GM18909 (cell line): Measurements from ENCODE around the gene CAMK2A.

Experiments
- ATAC-seq: cut with Tn5 transposase; IDR thresholded peaks from one replicate; pipeline ENCODE4 v1.9.1; 2021; ENCODE audit warnings: mild to moderate bottlenecking; ENCODE audit not compliant: unreplicated experiment, poor library complexity

The CAMK2A gene

GRCh38 chr5:150178262-150178661, 111.3 kb downstream of the CAMK2A start:
- peak; percentile 58 for ATAC-seq

GRCh38 chr5:150177721-150178120, 111.9 kb downstream of the CAMK2A start:
- ATAC-seq = no peak

DNA sequence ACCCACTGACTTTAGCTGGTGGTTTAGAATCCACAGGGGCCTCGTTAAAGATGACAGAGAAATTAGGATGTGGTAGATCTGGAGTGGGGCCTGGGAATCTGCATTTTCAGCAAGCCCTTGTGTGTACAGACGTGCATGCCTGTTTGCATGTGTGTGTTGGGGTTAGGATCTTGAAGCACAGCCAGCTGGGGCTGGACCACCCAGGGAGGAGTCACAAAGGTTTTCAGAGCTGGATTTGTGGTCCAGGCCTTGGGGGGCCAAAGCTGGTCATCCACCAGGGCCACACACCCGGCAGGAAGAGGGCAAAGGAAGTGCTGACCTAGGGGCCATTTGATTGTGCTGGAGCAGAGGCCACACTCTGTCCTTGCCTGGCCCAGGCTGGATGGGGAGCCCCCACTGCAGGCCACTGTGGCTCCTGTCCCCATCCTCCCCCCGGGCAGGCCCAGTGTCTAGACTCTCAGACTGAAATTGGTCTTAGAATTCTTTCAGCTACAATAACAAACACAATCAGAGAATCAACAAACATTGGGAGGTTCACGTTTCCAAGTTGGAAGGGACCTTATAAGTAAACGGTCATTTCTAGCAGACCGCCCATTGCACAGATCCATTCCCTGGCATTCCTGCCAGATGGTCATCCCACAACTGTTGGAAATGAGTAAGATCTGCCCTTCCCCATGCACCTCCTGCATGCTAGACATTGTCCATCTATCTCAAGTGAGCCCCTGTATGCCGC, 112.7 kb downstream of the CAMK2A start:
- ATAC-seq = no peak

DNA sequence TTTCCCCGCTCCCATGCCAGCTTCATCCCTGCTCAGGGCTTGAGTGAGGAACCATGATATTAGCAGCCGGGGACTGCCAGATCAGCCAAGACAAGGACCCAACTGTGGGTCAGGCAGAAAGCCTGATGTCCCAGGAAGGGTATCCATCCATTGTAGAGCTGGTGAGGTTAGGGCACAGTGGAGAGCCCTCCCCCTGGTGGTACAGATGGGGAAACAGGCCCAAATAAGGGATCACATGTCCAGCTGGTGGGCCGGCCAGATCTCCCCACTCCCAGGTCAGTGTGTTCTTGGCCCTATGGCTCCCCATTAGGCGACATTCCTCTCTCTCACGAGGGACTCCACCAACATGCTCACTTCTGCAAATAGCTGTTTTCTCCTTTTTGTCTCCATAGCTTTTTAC, 114.0 kb downstream of the CAMK2A start:
- ATAC-seq = no peak

- no peak for ATAC-seq
Measured at GRCh38 chr5:150175076-150175475, 114.5 kb downstream of the CAMK2A start.

GRCh38 chr5:150174285-150174684, 115.3 kb downstream of the CAMK2A start:
- ATAC-seq = no peak

- no peak for ATAC-seq
Measured at GRCh38 chr5:150173161-150173560, 116.4 kb downstream of the CAMK2A start.

- ATAC-seq = no peak
Measured at GRCh38 chr5:150172556-150172955, 117.0 kb downstream of the CAMK2A start.

GRCh38 chr5:150172145-150172544, 117.4 kb downstream of the CAMK2A start:
- no peak for ATAC-seq
